B cell (primary cell): Measurements from ENCODE around the gene NHSL2. TPM values are rescaled to one million over a fixed set of nuclear protein-coding genes. Genes with fewer than 3 reads are reported as not detected.

ENCODE experiments used
- ATAC-seq: fragments of 200-7000 bp; cut with Tn5 transposase; one replicate; pipeline ENCODE4 v1.10.0; 2021; ENCODE audit warnings: low read depth, mild to moderate bottlenecking, moderate number of reproducible peaks, moderate library complexity
- CTCF ChIA-PET: fragments of 350-600 bp; sonication (Branson Sonifier 250); formaldehyde crosslinking; loops from one replicate; lab custom pipeline; 2021; ENCODE audit warnings: antibody characterized with exemption, inconsistent platforms; lab: Charles Lee
- POLR2A ChIA-PET: fragments of 350-600 bp; sonication (Branson Sonifier 250); formaldehyde crosslinking; loops from one replicate; lab custom pipeline; 2021; ENCODE audit warnings: antibody characterized with exemption; lab: Charles Lee
- DNase-seq: peaks from one replicate; pipeline ENCODE4 v3.0.0; 2013
- H2AFZ ChIP-seq: 2 replicates; pipeline ENCODE4 v1.6.1; 2012; ENCODE audit warnings: mild to moderate bottlenecking, low read depth, low read length; ENCODE audit not compliant: insufficient read depth, poor library complexity, severe bottlenecking
- H3K27ac ChIP-seq, 2 donors: 1 replicate in 1 of 2; 2 replicates in 1 of 2; pipeline ENCODE4 v1.5.1; 2012 to 2013; ENCODE audit warnings: low read length in 2 of 2, mild to moderate bottlenecking in 2 of 2, moderate library complexity in 1 of 2
- H3K27me3 ChIP-seq, 4 experiments: fragments of 200-600 bp in 1 of 4; sonication (generic) in 1 of 4; replicated peaks in 1 of 4; 1 replicate in 2 of 4; 2 replicates in 2 of 4; pipeline versions ENCODE4 v1.6.1 to v1.7.0; 2013 to 2016; ENCODE audit warnings: low read length in 3 of 4, mild to moderate bottlenecking in 2 of 4, mixed read lengths in 1 of 4, moderate library complexity in 1 of 4; ENCODE audit not compliant: insufficient read depth in 4 of 4, control insufficient read depth in 3 of 4; ENCODE audit errors: control extremely low read depth in 1 of 4
- H3K36me3 ChIP-seq, 2 experiments: replicated peaks in 1 of 2; 1 replicate in 1 of 2; 2 replicates in 1 of 2; pipeline versions ENCODE4 v1.6.1 to v1.7.1; 2013; ENCODE audit warnings: low read length in 1 of 2; ENCODE audit not compliant: insufficient read depth in 2 of 2, control insufficient read depth in 1 of 2; ENCODE audit errors: control extremely low read depth in 1 of 2, extremely low read depth in 1 of 2
- H3K4me1 ChIP-seq, 2 donors: fragments of 200-600 bp in 1 of 2; sonication (generic) in 1 of 2; 1 replicate in 1 of 2; 2 replicates in 1 of 2; pipeline versions ENCODE4 v1.5.1 to v1.6.1; 2013 to 2017; ENCODE audit warnings: low read length in 2 of 2; ENCODE audit not compliant: control insufficient read depth in 2 of 2, insufficient read depth in 2 of 2
- H3K4me2 ChIP-seq: replicated peaks from 2 replicates; pipeline ENCODE3; 2012; ENCODE audit warnings: mild to moderate bottlenecking, low read depth, low read length; ENCODE audit not compliant: poor library complexity, severe bottlenecking
- H3K4me3 ChIP-seq, 5 experiments: fragments of 200-600 bp in 1 of 5; sonication (generic) in 1 of 5; 1 replicate in 3 of 5; 2 replicates in 2 of 5; pipeline versions ENCODE4 v1.5.1 to v1.7.0; 2011 to 2016; ENCODE audit warnings: low read length in 4 of 5, mild to moderate bottlenecking in 4 of 5, low read depth in 2 of 5, control low read depth in 1 of 5, moderate library complexity in 1 of 5; ENCODE audit not compliant: insufficient read depth in 1 of 5; ENCODE audit errors: control extremely low read depth in 1 of 5, extremely low read depth in 1 of 5
- H3K79me2 ChIP-seq: fragments of 200-600 bp; sonication (generic); one replicate; pipeline ENCODE4 v1.6.0; 2016; ENCODE audit warnings: low read length; ENCODE audit not compliant: control insufficient read depth, insufficient read depth
- H3K9ac ChIP-seq: fragments of 200-600 bp; sonication (generic); 2 replicates; pipeline ENCODE4 v1.6.1; 2017; ENCODE audit warnings: mild to moderate bottlenecking, low read length, moderate library complexity
- H3K9me3 ChIP-seq, 3 donors: one replicate each; pipeline versions ENCODE4 v1.6.1 to v1.7.1; 2013; ENCODE audit warnings: low read length in 2 of 3; ENCODE audit not compliant: control insufficient read depth in 2 of 3, insufficient read depth in 1 of 3; ENCODE audit errors: control extremely low read depth in 1 of 3
- H4K20me1 ChIP-seq: 2 replicates; pipeline ENCODE4 v1.6.0; 2012; ENCODE audit warnings: mild to moderate bottlenecking, low read length; ENCODE audit not compliant: insufficient read depth, control insufficient read depth, poor library complexity, severe bottlenecking
- H3K27ac Mint-ChIP-seq: one replicate; pipeline ENCODE4 v1.8.0; 2021; ENCODE audit warnings: mixed read lengths
- H3K27me3 Mint-ChIP-seq: one replicate; pipeline ENCODE4 v1.8.0; 2021; ENCODE audit warnings: mixed read lengths
- H3K4me1 Mint-ChIP-seq: one replicate; pipeline ENCODE4 v1.8.0; 2021; ENCODE audit warnings: mixed read lengths
- H3K4me3 Mint-ChIP-seq: one replicate; pipeline ENCODE4 v1.8.0; 2021; ENCODE audit warnings: mixed read lengths
- H3K9me3 Mint-ChIP-seq: one replicate; pipeline ENCODE4 v1.8.0; 2022; ENCODE audit warnings: mixed read lengths; ENCODE audit not compliant: insufficient read depth
- CTCF ChIP-seq: fragments of 200-600 bp; IDR thresholded peaks from one replicate; pipeline ENCODE4 v1.8.0; 2022; ENCODE audit warnings: antibody characterized with exemption, mild to moderate bottlenecking
- EZH2 ChIP-seq: IDR thresholded peaks from 2 replicates; pipeline ENCODE4 v1.6.1; 2012; ENCODE audit warnings: borderline replicate concordance, low read depth, mild to moderate bottlenecking, moderate library complexity, low read length; ENCODE audit not compliant: insufficient read depth, poor library complexity, severe bottlenecking
- whole genome bisulfite sequencing: methylation state at CpG from one replicate; pipeline ENCODE4 v1.1.5; 2013; ENCODE audit warnings: missing lambda C conversion rate; ENCODE audit not compliant: insufficient coverage; 5-methylcytosine and 5-hydroxymethylcytosine counted together
- intact Hi-C: fragments of 100-400 bp; cut with micrococcal nuclease; formaldehyde crosslinking; loops from one replicate; pipeline ENCODE4 v1.10.0; 2022
- polyA plus RNA-seq: library from polyadenylated mRNA; depleted of rRNA; stranded (reverse); fragments of >200 nt; gene quantifications from 2 replicates; pipeline ENCODE4 v1.2.3, GENCODE V29; 2012
- total RNA-seq, 2 donors: library from RNA; stranded (reverse); fragments of 120-200 nt in 1 of 2; gene quantifications; 1 replicate in 1 of 2; 2 replicates in 1 of 2; pipeline versions ENCODE4 v1.2.3 to v1.2.4, GENCODE V29; 2013 to 2022

Gene NHSL2
- total and polyA plus RNA-seq, 2 donors (not counting 1 experiment from before 2014, with no cell fraction given) = 0.16 to 1.7 TPM

DNA sequence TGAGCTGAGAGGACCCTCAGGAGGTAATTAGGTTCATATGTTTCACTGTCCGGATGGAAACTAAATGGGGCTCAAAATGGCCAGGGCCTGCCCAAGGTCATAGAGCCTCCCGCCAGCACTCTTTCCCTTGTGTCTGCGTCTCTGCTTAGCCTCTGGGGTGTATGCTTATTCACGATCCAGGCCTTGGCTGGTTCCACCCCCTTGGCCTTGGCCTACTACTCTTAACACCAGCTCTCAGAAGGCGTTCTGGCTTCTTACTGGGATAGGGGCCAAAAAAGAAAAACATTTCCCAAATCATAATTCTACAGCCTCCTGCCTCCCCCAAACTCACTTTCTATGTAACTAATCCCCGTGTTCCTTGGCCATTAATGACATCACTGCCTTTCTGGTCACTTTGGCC, 152.3 kb downstream of the NHSL2 start:
- Mint-ChIP-seq H3K27me3 (peaks cover 29% of the 10 kb centered on the region), H3K27ac (no peak overlapping the region), H3K9me3 (no peaks in the 10 kb centered on the region), H3K4me3 (no peak overlapping the region), H3K4me1 (no peaks in the 10 kb centered on the region)
- no peaks in the 10 kb centered on the region for H3K79me2 ChIP-seq
- ChIA-PET POLR2A (no interaction called here), CTCF (no interaction called here)
- intact Hi-C loops = no loop called here
- ATAC-seq = no peak
- no peaks in the 10 kb centered on the region for H3K27me3 ChIP-seq
- DNase-seq = no peak
- no peak overlapping the region for H3K4me3 ChIP-seq
- no peaks in the 10 kb centered on the region for H3K9me3 ChIP-seq
- no peaks in the 10 kb centered on the region for H4K20me1 ChIP-seq
- no peak overlapping the region for H3K27ac ChIP-seq
- no peaks in the 10 kb centered on the region for H3K4me1 ChIP-seq
- no peak overlapping the region for H3K9ac ChIP-seq
- TF ChIP-seq EZH2 = no peak
- no peak for TF ChIP-seq CTCF
- no peaks in the 10 kb centered on the region for H3K36me3 ChIP-seq
- no peak overlapping the region for H3K4me2 ChIP-seq
- no peak overlapping the region for H2AFZ ChIP-seq
- WGBS = 88% methylated on average over 5 of the region's 6 CpGs

DNA sequence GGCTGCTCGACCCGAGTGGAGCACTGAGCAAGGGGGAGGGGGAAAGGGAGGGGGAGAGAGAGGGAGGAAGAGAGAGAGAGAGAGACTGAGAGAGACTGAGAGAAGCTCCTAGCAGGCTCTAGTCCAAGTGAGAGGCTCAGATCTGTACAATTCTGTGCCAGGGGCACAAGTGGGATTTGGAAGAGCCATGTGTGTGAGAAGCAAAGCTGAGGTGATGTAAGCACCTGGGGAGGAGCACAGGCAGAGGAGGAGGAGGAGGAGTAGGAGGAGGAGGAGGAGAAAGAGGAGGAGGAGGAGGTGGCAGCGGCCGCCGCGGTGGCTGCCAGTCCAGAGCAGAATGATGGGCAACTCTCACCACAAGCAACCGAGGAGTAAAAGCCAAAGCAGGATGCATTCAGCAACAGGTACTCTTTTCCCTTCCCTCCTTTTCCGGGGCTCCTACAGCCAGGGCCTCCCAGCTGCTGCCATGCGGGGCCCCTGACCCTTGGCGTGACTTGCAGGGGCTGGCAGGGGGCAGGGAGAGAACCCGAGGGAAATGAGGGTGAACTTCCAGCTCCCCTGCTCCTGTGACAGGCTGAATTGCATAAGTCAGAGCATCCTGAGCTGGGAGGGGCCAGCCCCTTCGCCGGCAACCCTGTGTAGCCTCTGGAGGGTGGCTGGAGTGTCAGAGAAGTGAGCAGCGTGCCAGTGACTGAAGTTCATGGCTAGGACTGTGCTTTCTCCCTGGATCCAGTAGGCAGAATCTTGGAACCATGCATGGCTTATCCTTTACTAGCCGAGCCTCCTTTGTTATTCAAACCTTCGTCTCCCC, 158.9 kb downstream of the NHSL2 start:
- DNase-seq (no peak), ATAC-seq (no peak)
- no peak overlapping the region for H2AFZ ChIP-seq
- H3K79me2 ChIP-seq = no peaks in the 10 kb centered on the region
- intact Hi-C loops = no loop called here
- H3K4me2 ChIP-seq = no peak overlapping the region
- Mint-ChIP-seq H3K27me3 (peaks cover 37% of the 10 kb centered on the region), H3K9me3 (no peaks in the 10 kb centered on the region), H3K4me3 (no peak overlapping the region), H3K4me1 (no peaks in the 10 kb centered on the region), H3K27ac (no peak overlapping the region)
- H3K4me1 ChIP-seq = no peaks in the 10 kb centered on the region
- H4K20me1 ChIP-seq = no peaks in the 10 kb centered on the region
- H3K9ac ChIP-seq = no peak overlapping the region
- no peaks in the 10 kb centered on the region for H3K36me3 ChIP-seq
- POLR2A ChIA-PET = no interaction called here
- no peaks in the 10 kb centered on the region for H3K9me3 ChIP-seq
- TF ChIP-seq CTCF = no peak
- TF ChIP-seq EZH2 = no peak
- peaks cover 0 to 21% (median 0%) of the 10 kb centered on the region in 4 experiments for H3K27me3 ChIP-seq
- H3K4me3 ChIP-seq = no peak overlapping the region
- no peak overlapping the region for H3K27ac ChIP-seq
- CTCF ChIA-PET = interaction anchor here (1.1 kb wide), 1 partner anchor 57 kb away, joined by 4 read pairs; no protein-coding TSS in a partner anchor
- 40% methylated on average over 7 of the region's 16 CpGs for WGBS
